Panc1 (cell line): ENCODE results near the gene DRAXIN.

Source experiments
- CTCF ChIP-seq: fragments of 450-650 bp; IDR thresholded peaks from 2 replicates; pipeline ENCODE4 v1.5.1; 2017; ENCODE audit warnings: mild to moderate bottlenecking
- POLR2AphosphoS5 ChIP-seq: IDR thresholded peaks from 2 replicates; pipeline ENCODE4 v1.6.1; 2012; ENCODE audit warnings: mild to moderate bottlenecking, low read depth, low read length, moderate library complexity
- SIN3A ChIP-seq: IDR thresholded peaks from 2 replicates; pipeline ENCODE4 v1.6.1; 2012; ENCODE audit warnings: low read depth, mild to moderate bottlenecking, low read length, moderate library complexity, borderline replicate concordance; ENCODE audit not compliant: insufficient read depth

DNA sequence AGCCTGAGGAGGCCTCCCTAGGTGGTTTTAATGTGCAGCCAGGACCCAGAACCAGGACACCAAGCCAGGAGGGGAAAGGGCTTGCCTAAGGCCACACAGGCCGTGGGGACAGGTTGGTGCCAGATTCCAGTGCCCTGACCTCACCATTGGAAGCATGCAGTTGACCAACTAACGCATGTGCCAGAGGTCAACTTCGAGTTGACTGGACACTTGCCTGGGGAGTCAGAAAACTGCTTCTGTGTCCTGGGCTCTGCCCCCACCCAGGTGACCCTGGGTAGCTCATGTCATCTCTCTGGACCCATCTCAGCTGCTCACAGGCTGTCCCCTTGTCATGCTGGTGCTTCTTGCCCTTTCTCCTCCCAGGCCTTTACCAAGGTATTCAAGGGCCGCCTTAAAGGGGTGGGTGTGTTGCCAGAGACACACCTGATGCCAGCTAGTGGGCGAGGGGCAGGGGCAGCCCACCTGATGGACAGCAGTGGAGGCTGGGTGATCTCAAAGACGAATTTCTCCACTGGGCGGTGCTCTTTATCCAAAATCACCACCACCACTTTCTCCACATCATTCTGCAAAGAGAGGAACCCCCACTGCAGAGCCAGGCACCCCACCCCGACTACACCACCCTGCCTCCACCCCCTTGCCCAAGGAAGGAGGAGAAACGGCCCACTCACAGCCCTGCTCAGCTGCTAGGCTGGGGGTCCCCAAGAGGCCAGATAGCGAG is 15.0 kb upstream of the DRAXIN start:
- TF ChIP-seq POLR2AphosphoS5 (no peak), CTCF (no peak), SIN3A (no peak)
